Mammary epithelial cell (primary cell): ENCODE results near the gene ZBTB16.

Experiments
- EZH2 ChIP-seq: IDR thresholded peaks from 2 replicates; pipeline ENCODE4 v1.6.1; 2012; ENCODE audit warnings: low read length, inconsistent platforms, borderline replicate concordance
- TF ChIP-seq, protein P1 (sequence below), 2 donors: IDR thresholded peaks in 1 of 2; conservative IDR thresholded peaks in 1 of 2; 2 replicates each; pipeline ENCODE4 v1.5.1; 2011 to 2012; ENCODE audit warnings: inconsistent platforms in 2 of 2, low read length in 2 of 2, mild to moderate bottlenecking in 2 of 2, control low read depth in 1 of 2, low read depth in 1 of 2; ENCODE audit not compliant: insufficient read depth in 1 of 2; ENCODE audit errors: extremely low read depth in 1 of 2

DNA sequence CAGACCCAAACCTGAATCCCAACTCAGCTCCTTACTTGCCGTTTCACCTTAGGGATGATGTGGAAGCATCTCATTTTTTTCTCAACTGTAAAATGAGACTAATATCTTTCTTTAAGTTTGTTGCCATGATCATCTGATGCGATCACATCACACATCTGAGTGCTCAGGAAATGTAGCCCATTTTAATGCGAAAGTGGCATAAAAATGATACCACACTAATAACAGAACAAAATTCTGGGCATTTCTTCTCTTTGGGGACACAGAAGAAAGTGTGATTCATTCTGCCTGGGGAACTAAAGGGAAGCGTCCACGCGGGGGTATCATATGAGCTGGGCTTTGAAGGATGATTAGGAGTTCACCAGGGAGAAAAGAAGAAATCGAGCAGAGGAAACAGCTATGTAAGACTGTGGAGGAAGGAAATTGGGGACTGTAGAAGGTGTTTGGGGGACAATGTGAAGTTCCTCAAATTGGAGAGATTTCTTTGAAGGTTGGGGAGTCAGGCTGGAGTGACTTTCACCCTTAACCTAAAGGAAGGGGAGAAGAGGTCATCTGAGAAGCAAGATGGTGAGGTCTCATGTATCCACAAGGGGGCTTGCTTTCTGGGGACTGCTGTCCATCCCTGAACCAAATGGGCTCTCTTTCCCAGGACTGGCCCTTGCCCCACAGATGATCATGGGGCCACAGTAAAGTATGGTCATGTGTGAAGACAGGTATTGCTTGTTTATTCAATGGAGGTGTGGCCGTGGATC, 187.0 kb downstream of the ZBTB16 start:
- TF ChIP-seq, protein P1, sequence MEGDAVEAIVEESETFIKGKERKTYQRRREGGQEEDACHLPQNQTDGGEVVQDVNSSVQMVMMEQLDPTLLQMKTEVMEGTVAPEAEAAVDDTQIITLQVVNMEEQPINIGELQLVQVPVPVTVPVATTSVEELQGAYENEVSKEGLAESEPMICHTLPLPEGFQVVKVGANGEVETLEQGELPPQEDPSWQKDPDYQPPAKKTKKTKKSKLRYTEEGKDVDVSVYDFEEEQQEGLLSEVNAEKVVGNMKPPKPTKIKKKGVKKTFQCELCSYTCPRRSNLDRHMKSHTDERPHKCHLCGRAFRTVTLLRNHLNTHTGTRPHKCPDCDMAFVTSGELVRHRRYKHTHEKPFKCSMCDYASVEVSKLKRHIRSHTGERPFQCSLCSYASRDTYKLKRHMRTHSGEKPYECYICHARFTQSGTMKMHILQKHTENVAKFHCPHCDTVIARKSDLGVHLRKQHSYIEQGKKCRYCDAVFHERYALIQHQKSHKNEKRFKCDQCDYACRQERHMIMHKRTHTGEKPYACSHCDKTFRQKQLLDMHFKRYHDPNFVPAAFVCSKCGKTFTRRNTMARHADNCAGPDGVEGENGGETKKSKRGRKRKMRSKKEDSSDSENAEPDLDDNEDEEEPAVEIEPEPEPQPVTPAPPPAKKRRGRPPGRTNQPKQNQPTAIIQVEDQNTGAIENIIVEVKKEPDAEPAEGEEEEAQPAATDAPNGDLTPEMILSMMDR (conservative IDR thresholded peaks at IDR 0.05 in 1 of 2, IDR thresholded peaks at IDR 0.05 in 1 of 2; ENCODE audit: extremely low read depth in 1 of 2, insufficient read depth in 1 of 2, low read depth in 1 of 2, low read length in 2 of 2), result no peak
- TF ChIP-seq EZH2, result no peak
